Measurements from ENCODE around the gene FHOD3. TPM values are rescaled to one million over a fixed set of nuclear protein-coding genes. Genes with fewer than 3 reads are reported as not detected.
A peak's percentile ranks its signal among the peaks of the same experiment; 100 is the strongest.

FHOD3 gene
- total and polyA plus RNA-seq, 10 donors: 1.2 to 2.7 (median 1.9) TPM

GRCh38 chr18:36284268-36284667, 13.2 kb upstream of the FHOD3 start:
- H3K4me1 ChIP-seq: no peaks in the 10 kb centered on the region
- TF ChIP-seq POLR2A (IDR thresholded peaks at IDR 0.05) (no peak), CTCF (IDR thresholded peaks at IDR 0.05 in 8 of 11, conservative IDR thresholded peaks at IDR 0.05 in 3 of 11) (no peak), POLR2AphosphoS5 (IDR thresholded peaks at IDR 0.05) (no peak)
- H3K27ac ChIP-seq: no peak overlapping the region
- 43 to 76% (median 59%) methylated on average over 4 of the region's 4 CpGs for WGBS, 5 donors
- DNase-seq: no peak
- peaks cover 0 to 12% (median under 1%) of the 10 kb centered on the region in 8 donors for H3K9me3 ChIP-seq
- intact Hi-C loops (cut with DNase I; ENCODE audit: low total_unique reads): loop anchor here (5.0 to 10.0 kb wide), 3 partner anchors 187 to 529 kb away; no protein-coding TSS in a partner anchor
- no peak overlapping the region for H3K4me3 ChIP-seq
- peaks cover 0 to 48% (median 0%) of the 10 kb centered on the region in 7 donors for H3K27me3 ChIP-seq (replicated peaks in 1 of 7)
- H3K36me3 ChIP-seq: no peaks in the 10 kb centered on the region

GRCh38 chr18:36284671-36285295, 12.7 kb upstream of the FHOD3 start:
- intact Hi-C loops (cut with DNase I; ENCODE audit: low total_unique reads): loop anchor here (5.0 to 10.0 kb wide), 3 partner anchors 187 to 530 kb away; no protein-coding TSS in a partner anchor
- DNase-seq: no peak
- no peaks in the 10 kb centered on the region for H3K4me1 ChIP-seq
- TF ChIP-seq POLR2A (IDR thresholded peaks at IDR 0.05) (no peak), POLR2AphosphoS5 (IDR thresholded peaks at IDR 0.05) (no peak), CTCF (IDR thresholded peaks at IDR 0.05 in 8 of 11, conservative IDR thresholded peaks at IDR 0.05 in 3 of 11) (peak; percentile 64 to 88 (median 82))
- H3K4me3 ChIP-seq: no peak overlapping the region
- H3K36me3 ChIP-seq: no peaks in the 10 kb centered on the region
- no peak overlapping the region for H3K27ac ChIP-seq
- peaks cover 0 to 47% (median 0%) of the 10 kb centered on the region in 7 donors for H3K27me3 ChIP-seq (replicated peaks in 1 of 7)
- 29 to 35% (median 32%) methylated on average over 6 of the region's 6 CpGs for WGBS, 5 donors
- H3K9me3 ChIP-seq: peaks cover 0 to 15% (median 2%) of the 10 kb centered on the region in 8 donors

- TF ChIP-seq POLR2AphosphoS5 (IDR thresholded peaks at IDR 0.05) (no peak), POLR2A (IDR thresholded peaks at IDR 0.05) (no peak), CTCF (IDR thresholded peaks at IDR 0.05 in 8 of 11, conservative IDR thresholded peaks at IDR 0.05 in 3 of 11) (no peak)
- DNase-seq: no peak
- Histone ChIP-seq H3K4me1 (no peaks in the 10 kb centered on the region), H3K27ac (no peak overlapping the region), H3K9me3 (peaks cover 0 to 15% (median 2%) of the 10 kb centered on the region in 8 donors), H3K4me3 (no peak overlapping the region), H3K27me3 (replicated peaks in 1 of 7) (peaks cover 0 to 34% (median 0%) of the 10 kb centered on the region in 7 donors), H3K36me3 (no peaks in the 10 kb centered on the region)
- WGBS, 5 donors: 67 to 90% (median 82%) methylated on average over 2 of the region's 2 CpGs
- intact Hi-C loops (cut with DNase I; ENCODE audit: low total_unique reads): loop anchor here (10.0 kb wide), 1 partner anchor 533 kb away; no protein-coding TSS in a partner anchor
These were observed 9.9 kb upstream of the FHOD3 start for GRCh38 chr18:36287653-36288052.

- no peaks in the 10 kb centered on the region for H3K4me1 ChIP-seq
- peaks cover 0 to 15% (median 2%) of the 10 kb centered on the region in 8 donors for H3K9me3 ChIP-seq
- H3K27ac ChIP-seq: no peak overlapping the region
- no peak for TF ChIP-seq POLR2AphosphoS5 (IDR thresholded peaks at IDR 0.05)
- no peak for TF ChIP-seq CTCF (IDR thresholded peaks at IDR 0.05 in 8 of 11, conservative IDR thresholded peaks at IDR 0.05 in 3 of 11)
- no peak for TF ChIP-seq POLR2A (IDR thresholded peaks at IDR 0.05)
- no peak overlapping the region for H3K4me3 ChIP-seq
- peaks cover 0 to 25% (median 0%) of the 10 kb centered on the region in 7 donors for H3K27me3 ChIP-seq (replicated peaks in 1 of 7)
- no peak for DNase-seq
- intact Hi-C loops (cut with DNase I; ENCODE audit: low total_unique reads): loop anchor here (10.0 kb wide), 1 partner anchor 534 kb away; no protein-coding TSS in a partner anchor
- no peaks in the 10 kb centered on the region for H3K36me3 ChIP-seq
These were observed 8.8 kb upstream of the FHOD3 start for GRCh38 chr18:36288689-36289088.

Measured in spleen (tissue), 11 donors.